BJ (cell line): Measurements from ENCODE around the gene PKN2. TPM values are rescaled to one million over a fixed set of nuclear protein-coding genes. Genes with fewer than 3 reads are reported as not detected.

Experiments
- CTCF ChIA-PET: fragments of 350-600 bp; formaldehyde crosslinking; extraction: SDS; loops from one replicate; lab custom pipeline; 2021; ENCODE audit warnings: antibody characterized with exemption, inconsistent platforms; lab: Yijun Ruan, JAX
- POLR2A ChIA-PET: fragments of 300-600 bp; sonication (Branson Sonifier 250); formaldehyde crosslinking; extraction: SDS; loops from one replicate; lab custom pipeline; 2021; ENCODE audit warnings: antibody characterized with exemption; lab: Charles Lee
- DNase-seq: peaks from one replicate; pipeline ENCODE4 v3.0.0-alpha.2; 2011; ENCODE audit warnings: low read depth
- H3K27me3 ChIP-seq: 2 replicates; pipeline ENCODE4 v1.6.0; 2011; ENCODE audit warnings: low read length; ENCODE audit not compliant: control insufficient read depth, insufficient read depth
- H3K36me3 ChIP-seq: 2 replicates; pipeline ENCODE4 v1.5.1; 2011; ENCODE audit warnings: low read length; ENCODE audit not compliant: control insufficient read depth, insufficient read depth
- H3K4me3 ChIP-seq: 2 replicates; pipeline ENCODE4 v1.5.1; 2011; ENCODE audit warnings: low read depth, mild to moderate bottlenecking, control low read depth, low read length
- CTCF ChIP-seq: IDR thresholded peaks from 2 replicates; pipeline ENCODE4 v1.5.1; 2011; ENCODE audit warnings: low read depth, mild to moderate bottlenecking, control low read depth, inconsistent platforms, low read length, moderate library complexity; ENCODE audit not compliant: insufficient read depth
- polyA plus RNA-seq: library from polyadenylated mRNA; depleted of rRNA; stranded (reverse); fragments of >200 nt; gene quantifications from 2 replicates; pipeline ENCODE4 v1.2.3, GENCODE V29; 2011

The PKN2 gene
- polyA plus RNA-seq, 1 experiment, result 9.5 TPM

DNA sequence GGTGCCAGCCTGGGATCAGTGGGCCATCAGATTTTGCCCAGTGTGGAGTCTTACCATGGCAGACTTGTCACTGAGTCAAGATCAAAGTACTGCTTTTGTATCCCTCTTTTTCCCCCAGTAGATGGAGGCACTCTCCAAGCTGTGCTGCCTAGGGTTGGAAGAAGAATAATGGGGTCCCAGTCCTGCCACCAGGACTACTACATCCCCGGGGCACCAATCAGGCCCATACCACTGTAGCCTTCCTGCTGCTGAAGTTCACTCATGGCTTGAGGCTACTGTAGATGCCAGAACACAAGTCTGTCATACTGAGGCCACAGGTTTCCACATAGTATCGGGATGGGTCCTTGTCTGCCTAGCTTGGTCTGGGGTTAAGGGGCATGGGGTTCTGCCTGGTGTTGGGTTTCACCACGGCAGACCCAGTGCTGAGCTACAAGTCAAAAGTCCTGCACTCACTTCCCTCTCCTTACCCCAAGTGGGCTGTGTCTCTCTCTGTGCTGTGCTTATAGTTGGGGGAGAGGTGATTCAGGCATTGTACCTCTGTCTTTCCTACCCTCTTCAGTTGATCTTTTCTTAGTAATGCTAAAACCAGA is 53.4 kb downstream of the PKN2 start:
- ChIA-PET POLR2A (no interaction called here), CTCF (interaction anchor here (0.8 to 3.7 kb wide), 2 partner anchors 12 to 138 kb away, joined by 3 to 30 read pairs; no protein-coding TSS in a partner anchor)
- no peak for TF ChIP-seq CTCF
- no peaks in the 10 kb centered on the region for H3K27me3 ChIP-seq
- H3K36me3 ChIP-seq, result no peaks in the 10 kb centered on the region
- H3K4me3 ChIP-seq, result no peak overlapping the region
- DNase-seq, result no peak

- no peak overlapping the region for H3K4me3 ChIP-seq
- ChIA-PET CTCF (no interaction called here), POLR2A (interaction anchor here (0.7 kb wide), 1 partner anchor 1711 kb away, joined by 3 read pairs; no protein-coding TSS in a partner anchor)
- no peaks in the 10 kb centered on the region for H3K27me3 ChIP-seq
- H3K36me3 ChIP-seq, result no peaks in the 10 kb centered on the region
- no peak for TF ChIP-seq CTCF
- no peak for DNase-seq
These were observed 56.7 kb downstream of the PKN2 start for GRCh38 chr1:88740784-88741183.

DNA sequence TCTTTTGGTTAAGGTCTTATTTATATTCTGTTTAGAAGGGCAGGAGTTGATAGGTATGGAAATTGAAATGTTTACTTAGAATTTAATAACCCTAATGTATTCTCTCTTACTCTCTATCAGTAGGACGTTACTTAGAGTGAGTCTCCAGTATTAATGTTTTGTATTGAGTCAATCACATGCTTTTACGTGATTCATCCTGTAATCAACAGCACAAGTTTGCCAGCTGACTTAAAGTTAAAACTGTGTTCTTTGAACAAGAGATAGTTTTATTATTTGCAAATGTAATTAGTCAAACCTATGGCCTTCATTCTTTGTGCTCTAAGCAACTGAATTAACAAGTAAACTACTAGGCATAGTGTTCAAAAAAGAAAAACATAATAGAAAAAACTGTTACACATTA is 57.3 kb downstream of the PKN2 start:
- H3K36me3 ChIP-seq, result no peaks in the 10 kb centered on the region
- ChIA-PET POLR2A (interaction anchor here (0.7 kb wide), 1 partner anchor 1712 kb away, joined by 3 read pairs; no protein-coding TSS in a partner anchor), CTCF (no interaction called here)
- TF ChIP-seq CTCF, result no peak
- DNase-seq, result peak; percentile 19
- no peaks in the 10 kb centered on the region for H3K27me3 ChIP-seq
- H3K4me3 ChIP-seq, result no peak overlapping the region

- ChIA-PET POLR2A (no interaction called here), CTCF (interaction anchor here (0.7 kb wide), 1 partner anchor 8 kb away, joined by 4 read pairs; no protein-coding TSS in a partner anchor)
- no peaks in the 10 kb centered on the region for H3K27me3 ChIP-seq
- TF ChIP-seq CTCF, result no peak
- H3K4me3 ChIP-seq, result no peak overlapping the region
- no peaks in the 10 kb centered on the region for H3K36me3 ChIP-seq
- DNase-seq, result no peak
These were observed 58.5 kb downstream of the PKN2 start for GRCh38 chr1:88742531-88742930.

- no peak for TF ChIP-seq CTCF
- no peak overlapping the region for H3K4me3 ChIP-seq
- POLR2A ChIA-PET, result no interaction called here
These were observed 60.1 kb downstream of the PKN2 start for GRCh38 chr1:88744142-88744541.

More at GRCh38 chr1:88744142-88744541, 60.1 kb downstream of the PKN2 start:
- CTCF ChIA-PET, result interaction anchor here (0.7 kb wide), 1 partner anchor 127 kb away, joined by 3 read pairs; no protein-coding TSS in a partner anchor
- H3K27me3 ChIP-seq, result no peaks in the 10 kb centered on the region
- DNase-seq, result no peak
- no peaks in the 10 kb centered on the region for H3K36me3 ChIP-seq
